ENCODE results near the gene HEPACAM2.

Gene HEPACAM2

GRCh38 chr7:93226310-93226709 is at the start of gene HEPACAM2:
HEPACAM2 (minus strand) TSS chr7:93226469.
- no peak for DNase-seq (ENCODE audit: low read depth)

- DNase-seq (ENCODE audit: low read depth) = no peak
Observed at GRCh38 chr7:93265220-93265619, 39.0 kb upstream of the HEPACAM2 start.

- DNase-seq (ENCODE audit: low read depth) = no peak
Observed at GRCh38 chr7:93262535-93262934, 36.3 kb upstream of the HEPACAM2 start.

GRCh38 chr7:93258661-93259060 is 32.4 kb upstream of the HEPACAM2 start:
- no peak for DNase-seq (ENCODE audit: low read depth)

GRCh38 chr7:93249491-93250148 is 23.4 kb upstream of the HEPACAM2 start:
- peak; percentile 17 for DNase-seq (ENCODE audit: low read depth)

GRCh38 chr7:93245525-93246432 is 19.5 kb upstream of the HEPACAM2 start:
- DNase-seq (ENCODE audit: low read depth) = no peak

- DNase-seq (ENCODE audit: low read depth) = no peak
Observed at GRCh38 chr7:93242106-93242505, 15.8 kb upstream of the HEPACAM2 start.

- no peak for DNase-seq (ENCODE audit: low read depth)
Observed at GRCh38 chr7:93239824-93240223, 13.6 kb upstream of the HEPACAM2 start.

GRCh38 chr7:93238748-93239147 is 12.5 kb upstream of the HEPACAM2 start:
- DNase-seq (ENCODE audit: low read depth) = no peak

- DNase-seq (ENCODE audit: low read depth) = no peak
Observed at GRCh38 chr7:93238131-93238530, 11.9 kb upstream of the HEPACAM2 start.

GRCh38 chr7:93235541-93235940 is 9.3 kb upstream of the HEPACAM2 start:
- no peak for DNase-seq (ENCODE audit: low read depth)

GRCh38 chr7:93232673-93233018 is 6.4 kb upstream of the HEPACAM2 start:
- no peak for DNase-seq (ENCODE audit: low read depth)

GRCh38 chr7:93231799-93232672 is 5.8 kb upstream of the HEPACAM2 start, which contains the start of gene VPS50:
VPS50 (plus strand) TSS chr7:93232366; CDS start chr7:93232468, 102 bp downstream.
- peak; percentile 87 for DNase-seq (ENCODE audit: low read depth)

GRCh38 chr7:93231259-93231658 is 5.0 kb upstream of the HEPACAM2 start:
- DNase-seq (ENCODE audit: low read depth) = no peak

- DNase-seq (ENCODE audit: low read depth) = peak; percentile 19
Observed at GRCh38 chr7:93228302-93228701, 2.0 kb upstream of the HEPACAM2 start.

- no peak for DNase-seq (ENCODE audit: low read depth)
Observed at GRCh38 chr7:93219868-93220267, 6.4 kb downstream of the HEPACAM2 start.

GRCh38 chr7:93218997-93219827 is 7.1 kb downstream of the HEPACAM2 start:
- no peak for DNase-seq (ENCODE audit: low read depth)

GRCh38 chr7:93212881-93213280 is 13.4 kb downstream of the HEPACAM2 start:
- no peak for DNase-seq (ENCODE audit: low read depth)

GRCh38 chr7:93211228-93211818 is 14.9 kb downstream of the HEPACAM2 start:
- no peak for DNase-seq (ENCODE audit: low read depth)

GRCh38 chr7:93205046-93205445 is 21.2 kb downstream of the HEPACAM2 start:
- no peak for DNase-seq (ENCODE audit: low read depth)

GRCh38 chr7:93203496-93203895 is 22.8 kb downstream of the HEPACAM2 start:
- DNase-seq (ENCODE audit: low read depth) = no peak
